Measurements from ENCODE around the gene RICTOR. TPM values are rescaled to one million over a fixed set of nuclear protein-coding genes. Genes with fewer than 3 reads are reported as not detected.

Gene RICTOR
- total and polyA plus RNA-seq, 2 donors (not counting 3 experiments of a cell fraction or from before 2014, with no cell fraction given): 9.2 to 38.0 TPM

- dilution Hi-C loops (cut with MboI; ENCODE audit: extremely low pct_ligation_motif_present, low sequenced_read_pairs): no loop called here
- Histone ChIP-seq H3K9me3 (replicated peaks; ENCODE audit: control insufficient read depth, insufficient read depth, low read length) (no peaks in the 10 kb centered on the region), H3K4me3 (replicated peaks in 1 of 3; ENCODE audit: insufficient read depth in 1 of 3, low read depth in 1 of 3, low read length in 3 of 3) (no peak overlapping the region), H2AFZ (ENCODE audit: low read depth, low read length) (no peak overlapping the region), H4K20me1 (replicated peaks; ENCODE audit: control insufficient read depth, extremely low read depth, insufficient read depth, low read length) (no peaks in the 10 kb centered on the region), H3K27me3 (ENCODE audit: control insufficient read depth in 2 of 2, insufficient read depth in 2 of 2, low read length in 2 of 2) (no peaks in the 10 kb centered on the region), H3K79me2 (ENCODE audit: control insufficient read depth, insufficient read depth, low read length) (peaks cover 2% of the 10 kb centered on the region), H3K9ac (replicated peaks; ENCODE audit: extremely low read depth, insufficient read depth, low read length) (no peak overlapping the region), H3K27ac (ENCODE audit: insufficient read depth, low read depth, low read length) (no peak overlapping the region), H3K4me2 (ENCODE audit: insufficient read depth, low read length) (no peak overlapping the region), H3K4me1 (ENCODE audit: control insufficient read depth, extremely low read depth, insufficient read depth, low read length) (peaks cover 30% of the 10 kb centered on the region), H3K9me1 (replicated peaks; ENCODE audit: control insufficient read depth, extremely low read depth, insufficient read depth, low read length) (no peaks in the 10 kb centered on the region), H3K36me3 (ENCODE audit: control insufficient read depth in 2 of 2, extremely low read depth in 1 of 2, insufficient read depth in 2 of 2, low read length in 2 of 2) (no peaks in the 10 kb centered on the region)
- DNase-seq (ENCODE audit: low read depth, low spot score) (no peak), FAIRE-seq (no peak)
- no TSS peak for BruUV-seq (replicated peaks)
- TF ChIP-seq EZH2 (IDR thresholded peaks at IDR 0.05; ENCODE audit: borderline replicate concordance, low read depth, low read length, severe bottlenecking) (no peak), FOS (IDR thresholded peaks at IDR 0.05; ENCODE audit: borderline replicate concordance, insufficient read depth, low read length) (no peak), JUN (IDR thresholded peaks at IDR 0.05; ENCODE audit: borderline replicate concordance, insufficient read depth, insufficient read length, low read depth) (no peak), MAX (IDR thresholded peaks at IDR 0.05; ENCODE audit: insufficient read depth, insufficient read length) (no peak), MYC (IDR thresholded peaks at IDR 0.05; ENCODE audit: low read depth, low read length) (no peak), CTCF (IDR thresholded peaks at IDR 0.05; ENCODE audit: extremely low read depth in 1 of 2, insufficient read depth in 1 of 2, low read depth in 1 of 2, low read length in 2 of 2) (no peak), POLR2A (IDR thresholded peaks at IDR 0.05; ENCODE audit: low read depth, low read length) (no peak), POLR2AphosphoS5 (IDR thresholded peaks at IDR 0.05; ENCODE audit: insufficient read depth, low read depth, low read length) (no peak), GATA2 (IDR thresholded peaks at IDR 0.05; ENCODE audit: insufficient read depth, insufficient read length, low read depth, low read length) (no peak)
- POLR2A ChIA-PET: interaction anchor here (0.6 kb wide), 1 partner anchor 139 kb away, joined by 4 read pairs; no protein-coding TSS in a partner anchor
- CTCF ChIA-PET: interaction anchor here (0.6 to 3.2 kb wide), 6 partner anchors 10 to 204 kb away, joined by 3 to 38 read pairs (median 9); no protein-coding TSS in a partner anchor
- intact Hi-C loops (cut with micrococcal nuclease): loop anchor here (10.0 kb wide), 3 partner anchors 136 to 466 kb away; partner anchors contain the start of genes DAB2 and FYB1
Measured at GRCh38 chr5:39079147-39079546, 4.9 kb upstream of the RICTOR start.
